HG03066 (cell line): ENCODE data around the gene TFDP2.

Experiments
- ATAC-seq: cut with Tn5 transposase; IDR thresholded peaks from one replicate; pipeline ENCODE4 v1.9.1; 2021; ENCODE audit warnings: low read depth; ENCODE audit not compliant: unreplicated experiment

Gene TFDP2

DNA sequence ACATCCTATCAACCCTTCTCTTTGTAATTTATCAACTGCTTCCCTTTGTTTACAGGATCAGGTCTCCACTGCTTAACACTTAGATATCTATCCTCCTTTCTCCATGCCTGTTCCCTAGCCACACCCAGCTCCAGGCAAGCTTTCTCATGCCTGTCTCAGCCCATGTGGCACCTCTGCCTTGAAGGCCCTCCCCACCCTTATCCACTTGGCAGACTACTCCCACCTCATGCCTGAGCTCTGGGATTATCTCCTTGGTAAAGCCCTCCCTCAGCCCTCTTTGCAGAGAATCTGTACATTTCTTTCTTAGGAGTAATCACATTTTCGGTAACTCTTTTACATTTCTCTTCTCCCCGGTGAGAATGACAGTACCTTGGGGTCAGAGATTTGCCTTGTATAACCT, 176.9 kb downstream of the TFDP2 start:
- no peak for ATAC-seq

DNA sequence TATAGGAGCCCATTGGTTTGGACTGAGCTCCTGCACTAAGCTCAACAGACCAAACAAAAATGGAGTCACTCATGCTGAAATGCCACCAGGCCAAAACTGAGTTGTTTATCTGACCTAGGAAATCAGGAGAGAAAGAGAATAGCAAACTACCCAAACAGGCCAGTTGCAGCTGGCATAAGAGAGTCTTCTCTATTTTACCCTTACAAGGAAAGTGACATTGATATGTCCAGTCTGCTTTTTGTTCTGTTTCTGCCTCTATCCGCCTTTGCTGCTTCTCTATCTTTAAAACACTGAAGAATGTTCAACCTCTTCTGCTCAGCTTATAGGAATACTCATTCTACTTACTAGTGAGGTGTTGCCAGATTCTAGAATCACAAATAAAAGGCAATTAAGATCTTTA, 177.8 kb downstream of the TFDP2 start:
- ATAC-seq, result no peak

GRCh38 chr3:141969711-141970110, 179.6 kb downstream of the TFDP2 start:
- ATAC-seq, result no peak

GRCh38 chr3:141965471-141965870, 183.9 kb downstream of the TFDP2 start:
- no peak for ATAC-seq

DNA sequence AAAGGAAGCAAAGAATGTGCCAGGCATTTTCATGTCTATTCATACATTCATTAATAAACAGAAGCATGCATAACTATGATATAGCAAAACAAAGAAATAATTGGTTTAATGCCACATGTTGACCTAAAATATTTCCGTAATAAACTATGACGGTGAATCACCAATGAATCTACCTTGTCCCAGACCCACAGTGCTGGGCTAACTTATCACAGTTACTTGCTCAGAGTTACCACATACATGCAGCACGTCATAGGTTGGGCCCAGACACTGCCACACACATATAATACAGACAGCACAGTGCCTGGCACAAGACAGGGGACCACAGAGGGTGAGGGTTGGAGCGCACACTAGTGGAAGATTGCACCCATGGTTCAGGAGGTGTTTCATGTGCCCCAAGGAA, 186.0 kb downstream of the TFDP2 start:
- no peak for ATAC-seq

DNA sequence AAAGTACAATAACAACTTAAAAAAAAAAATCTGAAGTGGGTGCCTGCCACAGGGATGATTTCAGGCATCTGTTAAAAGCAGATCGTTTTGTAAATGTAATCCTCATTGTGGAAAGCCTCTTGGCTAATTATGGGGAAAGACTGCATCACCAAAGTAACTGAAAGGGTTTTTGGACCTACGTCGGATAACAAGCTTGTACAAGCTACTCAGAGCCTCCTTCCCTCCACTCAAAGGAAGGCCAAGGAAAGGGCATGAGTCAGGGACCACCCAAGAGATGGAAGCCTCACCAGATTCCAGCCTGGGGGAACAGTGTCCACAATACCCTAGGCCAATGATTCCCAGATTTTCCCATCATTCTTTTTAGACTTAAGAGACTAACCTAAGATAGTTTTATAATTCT, 188.6 kb downstream of the TFDP2 start:
- ATAC-seq, result no peak

GRCh38 chr3:141959589-141960554, 189.5 kb downstream of the TFDP2 start:
- no peak for ATAC-seq

DNA sequence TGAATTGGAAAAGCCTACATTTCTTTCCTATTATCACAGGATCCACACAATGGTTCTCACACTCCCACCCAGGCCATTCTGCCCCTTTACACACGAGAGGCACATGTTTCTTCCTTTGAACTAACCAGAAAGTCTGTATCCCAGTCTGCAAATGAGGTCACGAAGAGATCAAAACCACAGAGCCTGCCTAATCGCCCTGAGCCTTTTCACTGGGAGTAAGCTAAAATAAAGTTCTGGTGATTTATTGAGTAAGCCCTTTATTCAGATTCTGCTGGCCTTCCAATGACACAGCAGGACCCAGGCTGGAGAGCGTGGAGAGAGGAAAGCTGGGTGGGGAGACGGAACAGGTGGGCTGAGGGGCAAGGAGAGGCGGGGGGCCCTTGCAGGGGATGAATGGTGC, 194.2 kb downstream of the TFDP2 start:
- no peak for ATAC-seq

GRCh38 chr3:141952611-141953010, 196.7 kb downstream of the TFDP2 start:
- ATAC-seq, result no peak

DNA sequence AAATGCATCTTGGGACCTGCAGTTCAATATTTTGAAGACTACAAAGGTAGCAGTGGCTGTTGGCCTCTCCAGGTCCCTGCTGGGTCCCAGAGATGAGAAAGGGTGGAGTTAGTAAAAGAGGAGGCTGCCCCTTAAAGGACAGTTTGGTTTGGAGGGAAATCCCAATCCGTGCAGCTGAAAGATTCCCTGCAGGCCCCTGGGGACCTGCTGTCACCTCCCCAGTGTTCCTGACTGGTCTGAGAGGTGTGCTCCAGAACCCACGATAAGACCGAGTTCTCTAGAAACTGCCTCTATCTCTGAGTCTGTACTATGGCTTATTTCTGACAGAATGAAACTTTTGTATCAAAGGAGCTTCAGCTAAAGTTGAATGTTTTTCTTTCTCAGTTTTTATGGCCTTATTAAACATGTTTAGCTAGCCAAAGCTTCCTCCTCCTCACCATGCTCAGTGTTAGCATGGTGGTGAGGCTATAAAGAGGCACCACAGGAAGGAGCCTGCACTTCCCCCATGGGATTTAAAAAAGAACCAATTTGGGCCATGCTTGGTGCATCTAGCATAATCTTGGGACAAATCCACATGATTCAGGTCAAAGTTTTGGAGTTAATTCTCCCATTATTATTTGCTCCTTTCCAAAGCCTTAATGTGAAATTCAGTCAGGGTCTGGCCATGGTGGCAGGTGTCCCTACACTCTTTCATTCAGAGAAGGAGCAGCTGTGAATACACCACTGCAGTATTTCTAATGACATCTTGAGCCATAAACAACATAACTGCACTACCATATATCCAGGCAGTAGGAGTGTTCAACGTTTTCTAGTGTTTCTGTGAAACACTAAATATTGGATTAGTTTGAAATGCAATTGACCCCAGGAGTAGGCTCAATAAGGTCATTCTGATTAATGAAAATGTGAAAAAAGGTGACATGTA, 198.5 kb downstream of the TFDP2 start:
- ATAC-seq, result no peak

DNA sequence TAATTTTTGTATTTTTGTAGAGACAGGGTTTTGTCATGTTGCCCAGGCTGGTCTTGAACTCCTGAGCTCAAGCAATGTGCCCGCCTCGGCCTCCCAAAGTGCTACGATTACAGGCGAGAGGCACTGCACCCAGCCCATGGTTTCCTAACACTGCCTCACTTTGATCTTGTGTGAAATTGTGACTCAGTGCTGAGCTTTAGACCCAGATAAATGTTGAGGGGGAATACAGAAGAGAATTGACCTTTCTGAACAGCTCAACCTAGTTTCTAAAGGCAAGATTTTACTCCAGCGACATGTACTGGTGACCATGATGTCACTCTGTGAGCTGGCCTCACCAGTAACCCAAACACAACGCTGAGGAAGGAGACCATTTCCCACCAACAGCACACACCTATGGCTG, 199.4 kb downstream of the TFDP2 start:
- no peak for ATAC-seq

DNA sequence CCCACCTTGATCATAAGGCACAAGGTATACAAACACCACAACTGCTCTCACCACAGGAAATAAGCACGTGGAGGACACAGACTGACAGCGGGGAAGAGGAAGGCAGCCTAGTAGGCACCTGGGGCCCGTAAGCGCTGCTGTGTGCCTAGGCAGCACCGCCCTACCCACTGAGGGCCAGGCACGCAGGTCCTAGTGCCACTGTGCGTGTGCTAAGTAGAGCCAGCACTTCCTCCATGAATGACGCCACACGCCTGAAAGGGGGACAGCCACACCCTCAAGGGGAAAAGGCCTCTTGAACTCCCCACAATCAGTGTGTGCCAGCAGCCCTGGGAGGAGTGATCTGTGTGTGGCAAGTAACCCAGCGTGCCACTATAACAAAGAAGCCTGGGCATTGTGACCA, 199.9 kb downstream of the TFDP2 start:
- no peak for ATAC-seq

GRCh38 chr3:141945726-141946485, 203.4 kb downstream of the TFDP2 start:
- no peak for ATAC-seq

- no peak for ATAC-seq
Measured at GRCh38 chr3:141942006-141942405, 207.3 kb downstream of the TFDP2 start.

- no peak for ATAC-seq
Measured at GRCh38 chr3:141941093-141941492, 208.3 kb downstream of the TFDP2 start.

DNA sequence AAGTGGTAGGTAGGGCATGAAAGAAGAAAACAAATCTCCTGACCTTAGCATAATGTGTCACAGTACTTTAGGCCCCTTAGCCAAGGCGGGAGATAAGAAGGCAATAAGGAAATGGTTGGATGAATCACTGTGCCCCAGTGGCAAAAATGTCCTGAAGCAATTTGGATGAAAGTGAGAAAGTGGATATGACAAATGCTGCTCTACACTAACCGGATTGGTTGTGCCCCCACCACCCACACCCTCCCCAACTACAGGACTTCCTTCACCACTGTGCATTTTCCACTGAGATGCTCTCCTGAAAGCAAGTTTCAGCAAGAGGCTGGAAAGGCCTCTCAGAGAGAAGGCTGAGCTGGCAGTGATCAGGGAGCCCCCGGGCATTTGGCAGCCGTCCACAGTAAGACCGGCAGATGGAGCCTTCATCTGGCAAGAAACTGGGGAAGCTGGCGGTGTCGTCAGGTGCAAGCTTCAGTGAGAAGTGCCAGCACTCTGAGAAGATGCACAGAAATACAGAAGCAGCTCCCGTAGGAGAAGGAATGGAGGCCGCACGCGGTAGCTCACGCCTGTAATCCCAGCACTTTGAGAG, 209.1 kb downstream of the TFDP2 start:
- no peak for ATAC-seq

DNA sequence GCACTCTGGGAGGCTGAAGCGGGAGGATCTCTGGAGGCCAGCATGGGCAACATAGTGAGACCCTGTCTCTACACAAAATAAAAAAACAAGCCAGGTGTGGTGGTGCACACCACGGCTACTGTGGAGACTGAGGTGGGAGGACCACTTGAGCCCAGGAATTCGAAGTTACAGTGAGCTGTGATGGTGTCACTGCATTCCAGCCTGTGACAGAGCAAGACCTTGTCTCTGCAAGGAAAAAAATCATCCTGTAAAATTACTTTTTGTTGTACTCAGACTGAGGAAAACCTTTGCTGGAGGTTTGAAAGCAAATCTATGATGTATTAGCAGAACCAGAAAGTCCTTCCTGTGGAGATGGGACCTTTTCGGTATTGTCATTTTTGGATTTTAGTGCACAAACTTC, 209.6 kb downstream of the TFDP2 start:
- ATAC-seq, result no peak

GRCh38 chr3:141938011-141938500, 211.3 kb downstream of the TFDP2 start:
- ATAC-seq, result no peak

- ATAC-seq, result no peak
Measured at GRCh38 chr3:141934354-141934753, 215.0 kb downstream of the TFDP2 start.
